Omental fat pad (tissue), 4 donors: ENCODE measurements around the gene NCOA5. TPM values are rescaled to one million over a fixed set of nuclear protein-coding genes. Genes with fewer than 3 reads are reported as not detected.

ENCODE experiments used
- ATAC-seq: fragments of 150-250 bp; one replicate; pipeline ENCODE4 v1.9.1; 2016; ENCODE audit warnings: mild to moderate bottlenecking, moderate library complexity; ENCODE audit not compliant: low FRiP score
- DNase-seq: peaks from one replicate; pipeline ENCODE4 v3.0.0-alpha.2; 2019; ENCODE audit warnings: low spot score
- CTCF ChIP-seq, 3 donors: fragments of 450-650 bp; IDR thresholded peaks; one replicate each; pipeline ENCODE4 v1.5.1; 2016 to 2017; ENCODE audit warnings: antibody characterized with exemption in 3 of 3, mild to moderate bottlenecking in 3 of 3, moderate library complexity in 2 of 3
- total RNA-seq, 4 donors: library from RNA; depleted of rRNA; stranded (reverse); fragments of >200 nt; gene quantifications; one replicate each; pipeline ENCODE4 v1.1.0, GENCODE V29; 2016

Gene NCOA5
- total RNA-seq, 4 donors from 2014 or later = 19.3 to 41.1 (median 23.2) TPM

DNA sequence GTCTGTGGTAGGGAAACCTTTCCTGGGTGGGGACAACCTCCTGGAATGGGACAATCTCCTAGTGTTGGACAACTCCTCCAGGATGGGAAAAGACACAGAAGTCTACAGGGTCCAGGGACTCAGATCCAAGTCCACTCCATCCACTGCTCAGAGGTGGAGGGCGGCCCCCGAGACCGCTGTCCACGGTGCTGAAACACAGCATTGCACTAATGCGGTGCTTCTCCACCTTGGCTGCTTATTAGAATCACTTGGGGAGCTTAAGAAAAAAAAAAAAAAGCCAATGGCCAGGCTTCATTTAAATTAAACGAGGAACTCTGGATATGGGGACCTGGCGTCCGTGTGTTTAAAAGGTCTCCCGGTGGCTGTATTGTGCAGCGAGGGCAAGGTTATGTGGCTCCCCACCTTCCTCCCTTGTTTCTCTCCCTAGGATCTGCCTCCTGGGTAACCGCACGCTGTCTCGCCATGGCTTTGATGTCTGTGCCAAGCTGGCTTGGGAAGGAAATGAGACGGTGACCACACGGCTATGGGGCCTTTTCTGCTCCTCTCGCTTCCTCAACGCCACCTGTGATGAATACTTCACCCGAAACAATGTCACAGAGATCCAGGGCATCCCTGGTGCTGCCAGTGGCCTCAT, 48.7 kb downstream of the NCOA5 start:
- no peak for DNase-seq
- ATAC-seq = no peak
- no peak for TF ChIP-seq CTCF (IDR thresholded peaks at IDR 0.05)

DNA sequence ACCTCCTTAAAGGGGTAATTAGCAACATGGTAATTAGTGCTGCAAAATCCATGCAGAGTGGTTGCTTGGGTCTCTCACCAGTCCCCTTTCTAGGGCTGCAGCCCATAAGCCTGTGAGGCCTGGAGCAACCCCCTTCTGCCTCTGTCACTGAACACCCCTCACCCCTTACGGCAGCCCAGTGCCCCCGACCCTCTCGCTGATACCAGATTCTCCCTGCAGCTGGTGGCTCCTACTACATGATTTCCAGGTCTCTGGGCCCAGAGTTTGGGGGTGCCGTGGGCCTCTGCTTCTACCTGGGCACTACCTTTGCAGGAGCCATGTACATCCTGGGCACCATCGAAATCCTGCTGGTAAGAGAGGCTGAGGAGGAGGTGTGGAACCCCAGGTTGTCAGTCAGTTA, 52.7 kb downstream of the NCOA5 start:
- no peak for DNase-seq
- no peak for TF ChIP-seq CTCF (IDR thresholded peaks at IDR 0.05)
- ATAC-seq = no peak

GRCh38 chr20:46036370-46036769, 53.4 kb downstream of the NCOA5 start:
- DNase-seq = no peak
- ATAC-seq = no peak
- no peak for TF ChIP-seq CTCF (IDR thresholded peaks at IDR 0.05)

- no peak for DNase-seq
Observed at GRCh38 chr20:46035713-46036112, 54.0 kb downstream of the NCOA5 start.

DNA sequence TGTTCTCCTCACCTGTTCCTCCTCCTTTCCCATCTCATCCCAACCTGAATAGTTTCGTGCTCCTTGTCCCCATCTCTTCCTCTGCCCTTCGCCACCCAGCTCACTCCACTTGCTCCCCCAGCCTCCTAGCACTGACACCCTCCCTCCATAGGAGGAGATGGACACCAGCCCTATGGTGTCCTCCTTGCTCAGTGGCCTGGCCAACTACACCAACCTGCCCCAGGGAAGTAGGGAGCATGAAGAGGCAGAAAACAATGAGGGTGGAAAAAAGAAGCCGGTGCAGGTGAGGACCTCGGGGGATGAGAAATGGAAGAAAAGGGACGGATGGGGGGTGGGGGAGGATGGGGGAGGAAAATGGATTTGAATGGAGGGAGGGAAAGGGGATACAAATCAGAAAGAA, 54.5 kb downstream of the NCOA5 start:
- TF ChIP-seq CTCF (IDR thresholded peaks at IDR 0.05) = no peak
- no peak for DNase-seq
- no peak for ATAC-seq

More at GRCh38 chr20:46035713-46036112, 54.0 kb downstream of the NCOA5 start:
- no peak for ATAC-seq
- no peak for TF ChIP-seq CTCF (IDR thresholded peaks at IDR 0.05)

GRCh38 chr20:46034039-46034438, 55.7 kb downstream of the NCOA5 start:
- no peak for TF ChIP-seq CTCF (IDR thresholded peaks at IDR 0.05)
- ATAC-seq (no peak), DNase-seq (no peak)

DNA sequence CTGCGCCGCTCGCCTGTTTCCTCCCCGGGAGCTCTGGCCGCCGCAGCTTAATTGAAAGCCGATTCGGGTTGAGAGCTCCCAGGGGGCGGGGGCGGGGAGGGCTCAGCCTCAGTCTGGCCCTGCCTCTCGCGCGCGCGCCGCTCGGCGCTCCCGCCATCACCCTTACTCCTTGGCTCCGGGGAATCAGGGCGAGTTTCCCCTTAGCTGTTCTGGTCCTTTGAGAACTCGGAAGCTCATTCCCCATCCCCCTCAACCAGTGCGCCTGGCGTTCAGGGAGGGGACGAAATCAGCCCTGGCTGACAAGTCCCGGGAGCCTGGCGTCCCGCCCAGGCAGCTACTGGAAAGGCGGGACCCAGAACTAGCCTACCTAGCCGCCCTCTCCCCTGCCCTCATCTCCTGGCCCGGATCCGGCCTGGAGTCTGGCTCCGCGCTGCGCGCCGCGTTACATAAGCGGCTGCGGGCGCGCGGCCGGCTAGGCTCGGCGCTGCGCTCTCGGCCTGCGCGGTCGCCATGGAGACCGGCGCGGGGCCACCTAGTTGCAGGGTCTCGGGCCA, 58.0 kb downstream of the NCOA5 start:
- no peak for ATAC-seq
- DNase-seq = no peak
- no peak for TF ChIP-seq CTCF (IDR thresholded peaks at IDR 0.05)
